Measurements from ENCODE around the gene AVPR2.

Gene AVPR2

DNA sequence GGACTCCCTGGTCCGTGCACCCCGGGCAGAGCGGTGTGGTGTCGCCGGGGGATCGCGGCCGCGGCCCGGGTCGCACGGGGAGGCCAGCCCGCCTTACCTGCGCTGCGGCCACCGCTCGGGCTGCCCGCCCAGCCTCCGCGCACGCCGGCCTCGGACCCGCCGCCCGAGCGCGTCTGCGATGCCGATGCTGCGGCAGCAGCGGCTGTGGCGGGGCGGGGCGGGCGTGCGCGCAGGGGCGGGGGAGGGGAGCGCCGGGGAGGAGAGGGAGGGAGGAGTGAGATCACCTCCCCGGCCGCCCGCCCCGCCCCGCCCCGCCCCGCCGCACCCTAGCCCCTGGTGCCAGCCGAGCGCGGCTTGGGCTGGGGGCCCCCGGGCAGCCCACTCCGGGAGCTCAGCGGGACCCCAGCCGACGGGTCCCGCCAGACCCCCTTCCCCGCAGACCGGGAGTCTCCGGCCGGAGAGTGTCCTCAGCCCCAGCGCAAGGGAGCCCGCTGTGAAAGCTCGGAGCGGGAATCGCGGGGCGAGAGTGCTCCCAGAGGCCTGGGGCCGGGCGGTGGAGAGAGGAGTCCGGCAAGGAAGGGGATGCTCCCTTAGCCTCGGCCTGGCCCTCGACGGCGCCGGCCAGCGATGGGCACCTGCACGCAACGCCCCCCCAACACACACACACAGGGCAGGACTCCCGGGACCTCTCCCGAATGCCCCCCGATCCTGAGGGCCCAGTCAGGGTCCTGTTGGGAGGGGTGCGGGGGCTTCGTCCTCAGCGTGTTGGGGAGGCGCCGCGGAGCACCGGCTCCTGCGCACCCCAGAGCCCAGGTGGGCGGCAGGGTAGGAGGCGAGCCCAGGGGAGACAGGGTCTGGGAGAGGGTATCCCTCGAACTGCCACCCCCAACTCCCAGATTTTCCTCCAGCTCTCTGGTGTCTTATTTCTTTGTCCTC is 18.2 kb upstream of the AVPR2 start, which contains the start of gene L1CAM:
Gene L1CAM, minus strand, starts transcription at position 206 of the 936 bp plus-strand sequence. CDS start 10,337 bp downstream, outside the sequence.
- no peak for DNase-seq (ENCODE audit: low read depth)

DNA sequence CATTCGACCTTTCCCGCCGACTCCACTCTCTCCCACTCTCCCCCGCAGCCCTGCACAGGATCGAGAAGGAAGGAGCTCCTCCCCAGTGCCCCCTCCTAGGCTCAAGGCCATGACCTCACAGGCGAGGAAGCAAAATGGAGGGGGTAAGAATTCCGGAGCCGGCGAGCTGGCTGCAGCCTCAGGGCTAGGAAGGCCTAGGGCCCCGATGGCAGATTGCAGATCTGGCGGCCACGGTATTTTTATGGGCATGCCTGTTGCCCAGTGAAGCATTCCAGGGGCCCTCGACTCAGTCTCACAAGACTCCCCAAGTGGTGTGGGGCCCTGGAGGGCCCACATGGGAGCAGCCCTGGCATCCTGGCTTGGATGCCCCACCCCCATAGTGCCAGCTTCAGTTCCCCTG is 17.6 kb upstream of the AVPR2 start:
- no peak for DNase-seq (ENCODE audit: low read depth)

DNA sequence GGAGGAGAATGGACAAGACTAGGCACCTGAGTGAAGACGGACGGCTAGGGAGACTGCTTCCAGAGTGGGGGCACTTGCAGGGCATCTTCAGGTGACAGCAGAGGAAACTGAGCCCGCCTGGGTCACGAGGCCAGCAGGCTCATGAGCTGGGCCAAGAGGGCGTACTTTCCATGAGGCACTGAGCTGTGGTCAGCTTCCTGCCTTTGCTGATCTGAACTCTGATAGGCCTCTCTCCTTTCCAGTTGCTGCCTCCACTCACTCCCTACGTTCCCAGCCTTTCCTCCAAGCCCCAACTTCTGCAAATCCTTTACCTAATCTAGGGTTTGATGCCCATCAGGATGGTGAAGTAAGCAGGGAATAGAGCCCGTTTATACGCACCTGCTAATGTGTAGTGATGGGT is 17.1 kb upstream of the AVPR2 start:
- DNase-seq (ENCODE audit: low read depth), result no peak

DNA sequence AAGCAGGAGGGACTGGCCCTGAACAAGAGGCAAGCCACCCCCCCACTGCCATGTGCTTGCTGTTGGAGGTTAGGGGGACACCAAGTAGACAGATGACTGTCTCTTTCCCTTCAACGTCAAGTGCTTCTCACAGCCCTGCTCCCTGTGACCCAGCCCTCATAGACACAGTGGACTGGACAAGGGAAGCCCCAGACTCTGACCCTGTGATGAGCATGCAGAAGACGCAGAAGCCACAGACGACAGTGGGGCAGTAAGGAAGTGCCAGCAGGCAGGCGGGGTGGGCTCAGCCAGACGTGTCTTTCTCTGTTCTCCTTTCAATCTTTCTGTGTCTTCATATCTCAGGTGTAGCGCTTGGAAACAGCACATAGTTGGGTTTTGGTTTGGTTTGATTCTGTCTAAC is 16.1 kb upstream of the AVPR2 start:
- no peak for DNase-seq (ENCODE audit: low read depth)

DNA sequence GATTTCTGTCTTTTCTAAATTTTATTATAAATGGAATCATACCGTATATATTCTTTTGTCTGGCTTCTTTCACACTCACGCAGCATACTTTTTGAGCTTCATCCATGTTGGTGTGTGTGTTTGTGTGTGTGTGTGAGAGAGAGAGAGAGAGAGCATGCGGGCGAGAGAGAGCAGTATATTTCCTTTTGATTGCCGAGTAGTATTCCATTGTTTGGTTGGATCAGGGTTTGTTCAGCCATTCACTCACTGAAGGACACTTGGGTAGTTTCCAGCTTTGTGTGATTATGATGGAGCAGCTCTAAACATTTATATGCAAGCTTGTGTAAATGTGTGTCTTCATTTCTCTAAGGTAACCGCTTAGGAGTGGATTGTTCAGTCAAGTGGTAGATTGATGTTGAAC is 15.3 kb upstream of the AVPR2 start:
- no peak for DNase-seq (ENCODE audit: low read depth)

DNA sequence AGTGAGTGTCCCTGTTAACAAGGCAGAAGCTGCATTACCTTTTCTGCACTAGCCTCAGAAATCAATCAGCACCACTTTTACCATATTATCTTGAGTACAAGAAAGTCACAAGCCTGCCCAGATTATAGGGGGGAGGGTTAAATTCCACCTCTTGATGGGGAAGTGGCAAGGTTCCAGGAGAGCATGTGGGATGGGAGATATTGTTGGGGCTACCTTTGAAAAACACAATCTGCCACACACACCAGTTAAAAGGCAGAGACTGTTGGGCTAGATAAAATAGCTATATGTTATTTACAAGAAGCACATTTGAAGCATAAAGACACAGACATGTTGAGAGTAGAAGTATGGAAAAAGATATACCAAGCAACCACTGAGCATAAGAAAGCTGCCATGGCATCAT is 6.6 kb upstream of the AVPR2 start:
- DNase-seq (ENCODE audit: low read depth), result no peak

DNA sequence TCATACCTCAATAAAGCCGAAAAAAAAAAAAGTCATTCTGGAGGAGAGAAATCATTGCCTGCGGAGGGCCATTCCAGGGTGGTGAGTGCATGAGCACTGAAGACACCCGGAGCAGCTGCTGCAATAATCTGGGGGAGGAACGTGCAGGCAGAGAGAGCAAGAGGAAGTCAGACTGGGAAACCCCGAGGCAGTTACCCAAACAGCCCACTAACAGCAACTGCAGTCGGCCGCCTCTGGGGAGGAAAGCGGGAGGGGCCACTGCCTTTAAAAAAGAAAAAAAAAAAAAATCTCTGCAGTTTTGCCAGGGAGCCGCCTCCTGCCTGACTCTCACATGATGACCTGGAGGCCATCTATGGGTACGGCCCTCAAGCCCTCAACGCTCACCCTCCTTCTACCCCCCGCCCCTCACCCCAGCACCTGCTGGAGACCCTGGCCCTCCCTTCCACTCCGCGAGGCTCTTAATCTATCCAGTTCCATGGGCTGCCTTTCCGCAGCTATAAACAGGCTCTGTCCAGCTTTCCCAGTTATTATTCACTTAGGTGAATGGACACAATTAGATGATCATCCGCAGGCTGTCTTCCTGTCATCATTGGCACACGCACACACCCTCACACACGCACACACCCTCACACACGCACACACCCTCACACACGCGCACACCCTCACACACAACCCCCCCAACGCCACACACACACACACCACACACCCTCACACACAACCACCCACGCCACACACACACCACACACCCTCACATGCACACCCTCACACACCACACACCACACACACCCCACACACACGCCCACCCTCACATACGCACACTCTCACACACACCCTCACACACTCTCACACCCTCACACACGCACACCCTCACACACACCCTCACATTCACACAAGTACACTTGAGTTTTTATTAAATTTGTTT is 3.4 kb upstream of the AVPR2 start:
- DNase-seq (ENCODE audit: low read depth), result peak; percentile 66

DNA sequence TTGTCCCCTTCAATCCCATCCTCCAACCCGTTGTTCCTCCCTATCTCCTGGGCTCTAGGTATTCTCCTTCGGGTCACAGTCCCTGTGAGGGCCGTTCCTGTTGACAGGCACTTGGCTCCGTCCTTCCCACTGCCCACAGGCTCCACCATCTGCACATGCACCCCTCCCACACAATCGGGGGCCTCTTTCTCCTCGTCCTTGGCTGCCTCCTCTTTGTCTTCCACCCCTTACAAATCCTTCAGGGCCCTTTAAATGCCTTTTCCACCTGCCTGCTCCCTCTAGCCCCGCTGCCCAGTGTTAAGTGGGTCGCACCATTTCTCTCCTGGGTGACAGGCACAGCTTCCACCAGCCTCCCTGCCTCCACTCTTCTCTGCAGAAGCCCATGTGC is 2.7 kb upstream of the AVPR2 start:
- no peak for DNase-seq (ENCODE audit: low read depth)

DNA sequence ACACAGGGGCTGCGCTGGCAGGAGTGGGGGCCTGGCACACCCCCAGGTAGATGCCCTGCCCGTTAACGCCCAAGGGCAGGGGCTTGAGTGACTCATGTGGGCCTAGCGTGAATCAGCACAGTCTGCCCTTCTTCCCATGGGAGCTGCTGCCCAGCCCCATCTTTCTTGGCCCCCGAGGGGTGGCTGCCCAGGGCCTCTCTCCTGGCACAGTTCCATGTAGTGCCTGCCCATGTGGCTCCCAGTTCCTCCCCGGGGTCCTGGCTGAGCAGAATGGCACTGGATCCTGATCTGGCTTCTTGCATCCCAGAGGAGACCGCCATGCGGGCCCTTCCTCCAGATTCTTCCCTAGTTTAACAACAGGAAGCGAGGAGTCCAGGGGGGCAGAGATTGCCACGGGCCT is 2.1 kb upstream of the AVPR2 start:
- no peak for DNase-seq (ENCODE audit: low read depth)

DNA sequence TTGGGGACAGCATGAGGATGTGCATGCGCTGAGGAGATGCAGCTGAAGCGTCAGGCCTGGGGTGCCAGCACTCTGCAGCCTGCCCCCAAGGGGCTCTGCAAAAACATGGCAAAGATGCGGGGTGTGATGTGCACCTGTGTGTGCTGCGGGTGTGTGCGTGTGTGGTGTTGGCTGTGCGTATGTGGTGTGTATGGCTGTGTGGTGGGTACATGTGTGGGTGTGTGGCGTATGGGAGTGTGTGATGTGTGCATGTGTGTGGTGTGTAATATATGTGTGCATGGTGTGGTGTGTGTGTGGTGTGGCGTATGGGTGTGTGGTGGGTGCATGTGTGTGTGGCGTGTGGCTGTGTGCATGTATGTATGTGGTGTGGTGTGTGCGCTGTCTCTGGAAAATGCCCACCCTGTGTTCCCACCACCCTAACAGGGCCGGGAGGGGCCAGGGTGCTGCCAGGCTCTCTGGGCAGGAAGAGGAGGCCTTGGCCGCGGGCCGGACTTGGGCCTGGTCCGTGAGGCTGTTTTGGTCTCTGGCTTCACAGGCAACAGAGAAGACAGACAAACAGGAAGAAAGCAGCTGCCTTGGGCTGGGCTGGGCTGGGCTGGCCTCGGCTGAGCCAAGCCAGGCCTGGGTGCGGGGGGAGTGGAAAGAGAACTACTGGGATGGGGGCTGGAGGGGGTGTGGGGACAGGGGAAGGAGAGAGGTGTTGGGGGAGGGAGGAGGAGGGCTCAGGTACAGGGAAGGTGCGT is 1.1 kb upstream of the AVPR2 start:
- DNase-seq (ENCODE audit: low read depth), result no peak

DNA sequence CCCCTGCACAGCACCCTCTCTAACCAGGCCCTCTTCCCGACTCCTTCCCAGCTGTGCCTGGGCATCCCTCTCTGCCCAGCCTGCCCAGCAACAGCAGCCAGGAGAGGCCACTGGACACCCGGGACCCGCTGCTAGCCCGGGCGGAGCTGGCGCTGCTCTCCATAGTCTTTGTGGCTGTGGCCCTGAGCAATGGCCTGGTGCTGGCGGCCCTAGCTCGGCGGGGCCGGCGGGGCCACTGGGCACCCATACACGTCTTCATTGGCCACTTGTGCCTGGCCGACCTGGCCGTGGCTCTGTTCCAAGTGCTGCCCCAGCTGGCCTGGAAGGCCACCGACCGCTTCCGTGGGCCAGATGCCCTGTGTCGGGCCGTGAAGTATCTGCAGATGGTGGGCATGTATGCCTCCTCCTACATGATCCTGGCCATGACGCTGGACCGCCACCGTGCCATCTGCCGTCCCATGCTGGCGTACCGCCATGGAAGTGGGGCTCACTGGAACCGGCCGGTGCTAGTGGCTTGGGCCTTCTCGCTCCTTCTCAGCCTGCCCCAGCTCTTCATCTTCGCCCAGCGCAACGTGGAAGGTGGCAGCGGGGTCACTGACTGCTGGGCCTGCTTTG is 1.1 kb downstream of the AVPR2 start:
- no peak for DNase-seq (ENCODE audit: low read depth)

DNA sequence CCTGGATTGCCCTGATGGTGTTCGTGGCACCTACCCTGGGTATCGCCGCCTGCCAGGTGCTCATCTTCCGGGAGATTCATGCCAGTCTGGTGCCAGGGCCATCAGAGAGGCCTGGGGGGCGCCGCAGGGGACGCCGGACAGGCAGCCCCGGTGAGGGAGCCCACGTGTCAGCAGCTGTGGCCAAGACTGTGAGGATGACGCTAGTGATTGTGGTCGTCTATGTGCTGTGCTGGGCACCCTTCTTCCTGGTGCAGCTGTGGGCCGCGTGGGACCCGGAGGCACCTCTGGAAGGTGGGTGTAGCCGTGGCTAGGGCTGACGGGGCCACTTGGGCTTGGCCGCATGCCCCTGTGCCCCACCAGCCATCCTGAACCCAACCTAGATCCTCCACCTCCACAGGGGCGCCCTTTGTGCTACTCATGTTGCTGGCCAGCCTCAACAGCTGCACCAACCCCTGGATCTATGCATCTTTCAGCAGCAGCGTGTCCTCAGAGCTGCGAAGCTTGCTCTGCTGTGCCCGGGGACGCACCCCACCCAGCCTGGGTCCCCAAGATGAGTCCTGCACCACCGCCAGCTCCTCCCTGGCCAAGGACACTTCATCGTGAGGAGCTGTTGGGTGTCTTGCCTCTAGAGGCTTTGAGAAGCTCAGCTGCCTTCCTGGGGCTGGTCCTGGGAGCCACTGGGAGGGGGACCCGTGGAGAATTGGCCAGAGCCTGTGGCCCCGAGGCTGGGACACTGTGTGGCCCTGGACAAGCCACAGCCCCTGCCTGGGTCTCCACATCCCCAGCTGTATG is 1.8 kb downstream of the AVPR2 start:
- no peak for DNase-seq (ENCODE audit: low read depth)

DNA sequence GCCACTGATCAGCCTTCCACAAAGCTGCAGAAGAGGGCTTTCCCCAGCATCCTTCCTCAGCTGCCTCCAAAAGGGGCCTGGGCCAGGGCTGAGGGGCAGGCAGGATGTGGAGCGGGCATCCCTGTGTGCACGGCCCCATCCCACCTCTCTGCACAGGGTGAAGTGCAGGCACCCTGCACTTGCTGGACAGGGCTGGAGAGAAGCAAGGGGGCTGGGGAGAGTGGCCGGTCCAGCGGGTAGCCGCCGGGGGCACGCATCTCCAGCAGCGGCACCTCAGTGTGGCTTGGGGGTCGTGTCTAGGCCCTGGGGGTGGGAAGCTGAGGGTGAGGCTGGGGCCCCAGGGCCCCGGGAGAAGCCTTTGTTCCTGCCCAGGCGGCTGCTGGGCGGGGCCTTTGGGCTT is 3.0 kb downstream of the AVPR2 start:
- no peak for DNase-seq (ENCODE audit: low read depth)

DNA sequence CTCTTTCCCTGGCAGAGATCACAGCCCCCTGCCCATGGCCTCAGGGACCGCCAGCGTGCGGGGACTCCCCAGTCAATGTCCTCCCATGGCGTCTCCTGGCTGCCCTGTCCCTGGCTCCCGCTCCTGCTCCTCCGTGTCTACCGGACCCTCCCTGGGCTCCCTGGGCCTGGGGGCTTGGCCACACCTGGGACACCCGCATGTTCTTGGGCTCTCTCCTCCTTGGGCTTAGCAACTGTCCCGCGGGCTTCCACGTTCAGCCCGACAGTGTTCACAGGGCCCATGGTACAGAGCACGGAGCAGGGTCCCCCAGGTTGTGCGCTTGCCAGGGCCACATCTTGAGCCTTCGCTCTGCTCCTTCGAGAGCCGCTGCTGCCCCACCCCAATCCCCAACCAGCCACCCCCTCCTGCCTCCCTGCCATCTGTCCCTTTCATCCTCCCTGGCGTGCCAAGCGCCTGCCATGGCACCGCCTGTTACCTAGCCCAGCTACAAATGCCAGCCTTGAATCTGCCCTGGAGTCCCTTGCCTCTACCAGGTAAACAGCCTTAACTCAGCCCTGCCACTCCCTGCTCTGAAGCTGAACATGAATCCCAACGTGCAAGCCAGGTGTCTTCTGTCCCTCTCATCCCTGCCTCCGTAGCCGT is 3.9 kb downstream of the AVPR2 start:
- DNase-seq (ENCODE audit: low read depth), result no peak

DNA sequence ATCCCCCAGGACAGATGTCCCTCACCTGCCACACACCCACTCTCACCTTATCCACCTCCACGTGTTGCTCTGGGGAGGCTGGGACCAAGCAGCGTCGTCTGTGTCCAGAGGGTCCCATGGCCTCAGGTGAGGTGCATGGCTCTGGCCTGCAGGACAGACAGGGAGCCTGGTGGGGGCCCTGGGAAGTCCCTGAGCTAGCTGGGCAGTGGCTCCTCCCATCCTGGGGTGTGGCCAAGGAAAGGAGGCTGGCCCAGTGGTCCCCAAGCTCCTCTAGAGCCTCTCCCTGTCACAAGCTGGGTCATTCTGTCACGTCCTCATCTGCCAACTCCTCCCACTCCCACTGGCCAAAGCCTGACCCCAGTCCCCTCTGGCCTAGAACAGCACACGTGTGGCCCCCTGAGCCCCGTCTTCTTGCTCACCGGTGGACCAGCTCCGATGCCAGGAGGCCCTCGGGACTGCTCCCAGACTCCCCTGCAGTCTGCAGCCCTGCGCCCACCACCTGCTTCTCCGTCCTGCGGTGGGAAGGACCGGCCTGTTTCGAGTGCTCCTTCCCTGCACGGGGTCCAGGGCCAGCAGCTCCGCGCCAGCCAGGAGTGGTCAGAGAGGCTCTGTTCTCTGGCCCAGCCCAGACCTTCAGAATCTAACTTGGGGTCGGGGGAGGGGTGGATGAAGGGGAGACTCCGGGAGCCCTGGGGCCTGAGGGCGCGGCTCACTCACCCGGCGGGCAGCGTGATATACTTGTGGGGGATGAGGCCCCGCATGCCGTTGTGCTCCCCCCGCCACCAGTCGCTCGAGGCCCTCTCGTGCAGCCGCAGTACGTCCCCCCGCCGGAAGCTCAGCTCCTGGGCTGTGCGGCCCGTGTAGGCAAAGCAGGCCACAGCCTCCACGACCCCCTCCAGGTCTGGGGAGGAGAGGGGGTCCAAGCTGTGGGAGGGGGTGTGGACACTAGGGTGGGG is 4.8 kb downstream of the AVPR2 start:
- no peak for DNase-seq (ENCODE audit: low read depth)

DNA sequence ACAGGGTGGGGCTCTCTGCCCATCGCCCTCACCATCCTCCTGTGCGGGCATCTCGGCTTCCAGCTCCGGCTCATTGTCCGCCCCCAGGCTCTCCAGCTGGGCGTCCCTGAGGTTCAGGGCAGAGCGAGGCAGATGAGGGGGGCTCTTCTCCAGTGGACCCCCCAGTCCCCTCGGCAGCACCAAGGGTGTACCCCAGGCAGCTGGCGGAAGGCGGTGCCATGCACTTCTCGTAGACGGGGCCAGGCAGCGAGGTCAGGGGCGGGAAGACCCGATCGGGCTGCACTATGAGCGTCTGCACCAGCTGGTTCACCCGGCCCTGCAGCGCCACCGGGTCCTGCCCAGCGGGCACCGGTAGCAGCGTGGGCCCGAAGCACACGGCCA is 5.5 kb downstream of the AVPR2 start:
- DNase-seq (ENCODE audit: low read depth), result no peak

DNA sequence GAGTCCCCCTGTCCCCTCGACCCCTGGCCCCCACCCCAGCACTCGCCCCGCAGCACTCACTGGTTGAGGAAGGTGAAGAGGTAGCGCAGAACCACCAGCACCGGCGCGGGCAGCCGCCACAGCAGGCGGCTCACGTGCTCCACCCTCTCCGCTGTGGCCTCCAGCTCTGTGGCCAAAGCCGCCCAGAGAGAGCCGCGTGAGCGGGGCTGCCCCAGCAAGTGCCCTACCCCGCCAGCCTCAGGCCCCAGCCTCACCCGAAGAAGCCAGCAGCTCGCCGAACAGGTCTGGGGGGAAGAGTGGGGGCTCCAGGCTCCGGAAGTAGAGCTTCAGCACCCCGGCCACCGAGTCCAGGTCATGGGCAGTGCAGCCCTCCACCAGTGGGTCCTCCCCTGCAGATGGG is 6.0 kb downstream of the AVPR2 start:
- no peak for DNase-seq (ENCODE audit: low read depth)

DNA sequence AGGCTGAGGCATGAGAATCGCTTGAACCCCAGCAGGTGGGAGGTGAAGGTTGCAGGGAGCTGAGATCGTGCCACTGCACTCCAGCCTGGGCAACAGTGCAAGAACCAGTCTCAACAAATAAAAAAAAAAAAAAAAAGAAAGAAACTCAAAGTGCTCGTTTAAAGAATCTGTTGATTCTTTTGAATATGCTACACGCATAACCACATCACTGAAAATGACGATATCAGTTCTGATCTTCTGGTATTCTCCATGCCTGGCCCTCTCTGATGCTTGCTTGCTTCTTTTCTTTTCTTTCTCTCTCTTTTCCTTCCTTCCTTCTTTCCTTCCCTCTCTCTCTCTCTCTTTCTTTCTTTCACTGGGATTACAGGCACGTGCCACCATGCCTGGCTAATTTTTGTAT is 7.3 kb downstream of the AVPR2 start:
- DNase-seq (ENCODE audit: low read depth), result no peak

DNA sequence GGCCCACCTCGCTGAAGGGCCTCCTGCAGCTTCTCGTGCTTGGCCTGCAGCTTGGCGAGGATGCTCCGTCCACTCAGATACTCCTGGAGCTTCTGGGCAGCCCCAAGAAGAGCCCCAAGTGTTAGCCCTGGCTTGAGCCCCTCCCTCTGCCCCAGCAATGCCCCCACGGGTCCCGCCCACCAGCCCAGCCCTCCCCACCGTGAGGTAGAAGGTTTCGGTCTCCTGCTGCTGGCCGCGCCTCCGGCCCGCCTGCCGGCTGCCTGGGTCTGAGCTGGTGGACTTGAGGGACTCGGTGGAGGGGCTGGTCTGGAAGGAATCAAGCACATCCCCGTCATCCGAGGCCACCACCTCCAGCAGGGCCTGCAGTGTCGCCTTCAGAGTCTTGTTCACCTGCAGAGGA is 8.7 kb downstream of the AVPR2 start:
- DNase-seq (ENCODE audit: low read depth), result no peak
